ENCODE data around the gene PADI6. TPM values are rescaled to one million over a fixed set of nuclear protein-coding genes. Genes with fewer than 3 reads are reported as not detected.

PADI6 gene
- total and polyA plus RNA-seq, 8 donors = not detected

DNA sequence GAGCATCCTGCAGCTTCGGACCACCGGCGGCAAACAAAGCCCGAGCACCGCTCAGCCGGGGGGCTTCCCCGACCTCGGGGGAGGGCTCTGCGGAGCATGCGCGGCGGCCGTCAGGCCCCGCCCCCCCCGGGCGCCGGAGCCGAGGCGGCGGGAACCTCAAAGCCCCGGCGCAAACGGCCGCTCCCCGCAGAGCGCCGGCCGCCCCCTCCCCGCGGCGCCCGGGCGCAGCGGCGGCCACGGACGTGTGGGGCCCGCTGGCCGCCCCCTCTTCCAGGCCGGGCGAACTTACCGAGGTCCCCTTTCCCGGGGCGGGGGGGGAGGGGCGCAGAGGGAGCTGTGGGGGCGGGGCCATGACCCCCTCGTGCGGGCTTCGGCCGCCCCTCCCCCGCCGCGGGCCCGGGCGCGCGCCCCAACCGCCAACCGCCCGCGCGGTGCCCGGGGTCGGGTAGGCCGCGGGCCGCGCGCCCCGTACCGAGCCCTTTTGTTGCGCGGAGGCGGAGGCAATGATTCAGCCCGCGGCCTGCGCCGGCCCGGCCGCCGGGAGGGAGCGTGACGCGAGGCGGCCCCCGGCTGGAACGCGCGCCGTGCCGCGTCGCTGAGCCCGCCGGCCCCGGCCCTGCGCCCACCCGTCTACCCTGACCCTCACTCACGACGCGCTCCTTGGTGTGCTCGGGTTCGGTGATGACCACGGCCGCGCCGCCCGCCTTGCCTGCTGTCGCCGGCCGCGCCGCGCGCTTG, 65.8 kb downstream of the PADI6 start:
- TF ChIP-seq CTCF (IDR thresholded peaks at IDR 0.05) = no peak
- DNase-seq (peak in 4 of 6 donors; percentile 22 to 79 (median 46)), ATAC-seq (peak; percentile 44 to 67 (median 49)), FAIRE-seq (no peak)
- Histone ChIP-seq H3K9me3 (no peaks in the 10 kb centered on the region), H3K36me3 (no peaks in the 10 kb centered on the region), H3K27ac (peak overlapping the region in 3 of 4 donors; percentile 60 to 81 (median 66)), H3K4me3 (peak overlapping the region; percentile 60 to 85 (median 76)), H3K27me3 (no peaks in the 10 kb centered on the region), H3K4me1 (peaks cover 0 to 6% (median 6%) of the 10 kb centered on the region in 3 donors)
- 0 to 1% methylated on average over 35 to 114 of the region's 115 CpGs for WGBS, 2 donors
- intact Hi-C loops (cut with DNase I) = no loop called here

DNA sequence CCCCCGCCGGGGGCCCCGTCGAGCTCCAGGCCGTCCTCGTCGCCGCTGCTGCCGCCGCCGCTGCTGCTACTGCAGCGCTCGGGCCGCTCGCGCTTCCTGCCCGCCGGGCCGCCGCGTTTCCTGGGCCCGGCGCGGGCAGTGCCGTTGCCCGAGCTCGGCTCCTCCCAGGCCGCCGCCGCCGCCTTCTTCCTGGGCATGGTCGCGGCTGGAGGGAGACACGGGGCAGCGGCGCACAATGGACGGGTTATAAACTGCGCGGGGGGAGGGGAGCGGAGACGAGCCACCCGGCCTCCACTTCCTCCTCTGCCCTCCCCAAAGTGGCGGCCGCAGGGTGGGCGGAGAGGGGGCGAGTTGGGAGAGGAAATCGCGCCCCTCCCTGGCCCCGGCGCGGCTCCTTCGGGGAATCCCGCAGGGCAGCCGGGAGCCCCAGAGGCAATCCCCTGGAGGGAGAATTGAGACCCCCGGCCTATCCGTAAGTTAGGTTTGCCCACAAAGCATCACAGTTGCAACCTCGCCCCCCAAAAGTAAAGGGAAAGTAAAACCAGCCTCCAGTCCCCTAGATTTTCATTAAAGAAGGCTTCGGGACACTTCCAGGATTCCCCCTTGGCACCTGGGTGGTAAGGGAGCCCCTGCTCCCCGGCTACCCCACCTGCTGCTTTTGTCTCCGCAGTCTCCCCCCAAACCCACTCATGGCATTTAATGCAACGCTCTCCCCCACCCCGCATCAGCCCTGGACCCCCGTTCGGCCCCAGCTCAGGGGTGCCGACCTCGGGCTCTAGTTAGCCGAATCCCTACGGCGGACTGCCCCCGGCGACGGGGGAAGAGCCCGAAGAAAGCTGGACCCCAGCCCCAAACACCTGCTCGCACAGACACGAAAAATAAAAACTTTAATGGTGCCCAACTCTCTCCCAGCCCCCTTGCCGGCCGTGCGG, 66.6 kb downstream of the PADI6 start:
- 0 to 1% methylated on average over 74 to 76 of the region's 78 CpGs for WGBS, 2 donors
- peaks cover 0 to 6% (median 6%) of the 10 kb centered on the region in 3 donors for H3K4me1 ChIP-seq
- H3K4me3 ChIP-seq = peak overlapping the region; percentile 60 to 85 (median 76)
- TF ChIP-seq CTCF (IDR thresholded peaks at IDR 0.05) = no peak
- no peak for FAIRE-seq
- H3K9me3 ChIP-seq = no peaks in the 10 kb centered on the region
- ATAC-seq = peak; percentile 42 to 66 (median 62)
- peak; percentile 53 to 83 (median 66) for DNase-seq
- peak overlapping the region; percentile 48 to 81 (median 63) for H3K27ac ChIP-seq
- H3K27me3 ChIP-seq = no peaks in the 10 kb centered on the region
- H3K36me3 ChIP-seq = no peaks in the 10 kb centered on the region
- intact Hi-C loops (cut with DNase I) = no loop called here

DNA sequence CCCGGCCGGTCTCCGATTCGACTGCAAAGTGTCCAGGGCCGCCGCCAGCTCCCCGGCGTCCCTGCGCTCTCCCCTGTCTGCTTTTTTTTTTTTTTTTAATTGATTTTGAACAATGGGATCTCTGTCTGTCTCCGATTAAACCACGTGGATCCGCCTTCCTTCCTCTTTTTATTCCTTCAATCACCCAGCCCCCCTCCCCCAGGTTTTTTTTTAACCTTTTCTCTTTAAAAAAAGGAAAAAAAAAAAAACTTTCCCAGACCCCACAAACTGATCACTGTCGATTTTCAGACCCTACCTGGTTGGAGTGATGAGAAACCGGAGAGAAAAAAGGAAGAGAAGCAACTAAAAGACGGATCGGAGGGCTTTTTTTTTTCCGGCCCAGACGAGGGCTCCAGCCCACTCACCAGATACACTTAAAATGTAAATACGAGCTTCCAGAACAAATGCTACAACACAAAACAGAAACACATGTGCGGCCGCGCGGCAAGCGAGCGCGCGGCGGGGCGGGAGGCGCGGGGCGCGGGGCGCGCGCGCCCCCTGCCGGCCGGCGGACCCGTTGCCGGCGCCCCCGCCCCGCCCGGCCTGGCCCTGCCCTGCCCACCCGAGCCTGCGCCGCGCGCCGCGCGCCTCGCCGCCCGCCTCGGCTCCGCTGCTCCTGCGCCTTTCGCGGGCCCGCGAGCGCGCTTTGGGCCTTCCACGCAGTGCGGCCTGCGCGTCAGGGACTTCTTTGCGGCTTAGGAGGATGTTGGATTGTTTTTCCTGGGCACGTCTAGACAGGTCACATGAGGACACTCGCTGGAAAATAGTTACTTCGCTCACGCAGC, 67.5 kb downstream of the PADI6 start, which contains the start of gene RCC2:
Gene RCC2, minus strand, starts transcription at position 428 of the 824 bp plus-strand sequence. CDS start 1,163 bp downstream, outside the sequence.
- peak; percentile 50 to 85 (median 68) for DNase-seq
- H3K27ac ChIP-seq = peak within 1 kb of the TSS; percentile 48 to 81 (median 63)
- H3K36me3 ChIP-seq = no peaks in the 10 kb centered on the region
- no peaks in the 10 kb centered on the region for H3K9me3 ChIP-seq
- peaks cover 0 to 6% (median 6%) of the 10 kb centered on the region in 3 donors for H3K4me1 ChIP-seq
- no peak for FAIRE-seq
- no peak for TF ChIP-seq CTCF (IDR thresholded peaks at IDR 0.05)
- H3K4me3 ChIP-seq = peak within 1 kb of the TSS; percentile 60 to 85 (median 76)
- intact Hi-C loops (cut with DNase I) = no loop called here
- H3K27me3 ChIP-seq = no peaks in the 10 kb centered on the region
- whole genome bisulfite sequencing, 2 donors = 1% methylated on average over 64 to 75 of the region's 75 CpGs
- ATAC-seq = peak; percentile 64 to 78 (median 76)

- TF ChIP-seq CTCF (IDR thresholded peaks at IDR 0.05) = no peak
- Histone ChIP-seq H3K27ac (peak overlapping the region in 3 of 4 donors; percentile 12 to 62 (median 15)), H3K4me3 (peak overlapping the region in 2 of 4 donors; percentile 70 to 85), H3K27me3 (no peaks in the 10 kb centered on the region), H3K4me1 (peaks cover 0 to 6% (median 6%) of the 10 kb centered on the region in 3 donors), H3K9me3 (no peaks in the 10 kb centered on the region), H3K36me3 (no peaks in the 10 kb centered on the region)
- DNase-seq = peak in 1 of 6 donors; percentile 20
- no peak for FAIRE-seq
- intact Hi-C loops (cut with DNase I) = no loop called here
- WGBS, 2 donors = 62 to 70% methylated on average over 18 of the region's 18 CpGs
- no peak for ATAC-seq
Observed at GRCh38 chr1:17440074-17440826, 68.3 kb downstream of the PADI6 start.

Data from pancreas (tissue), 10 donors.